Mucosa of descending colon (tissue), 3 donors: ENCODE data around the gene CNIH3. TPM values are rescaled to one million over a fixed set of nuclear protein-coding genes. Genes with fewer than 3 reads are reported as not detected.

Source experiments
- ATAC-seq: fragments of 200-7000 bp; cut with Tn5 transposase; one replicate; pipeline ENCODE4 v1.9.1; 2020; ENCODE audit warnings: mild to moderate bottlenecking, moderate library complexity
- DNase-seq, 3 donors: peaks; one replicate each; pipeline ENCODE4 v3.0.0-alpha.2; 2020
- H3K36me3 ChIP-seq: fragments of 200-600 bp; one replicate; pipeline ENCODE4 v1.8.0; 2021; ENCODE audit warnings: low read depth, mild to moderate bottlenecking
- H3K4me1 ChIP-seq: fragments of 200-600 bp; one replicate; pipeline ENCODE4 v1.8.0; 2021; ENCODE audit warnings: low read depth, mild to moderate bottlenecking
- H3K4me3 ChIP-seq: fragments of 200-600 bp; one replicate; pipeline ENCODE4 v1.8.0; 2021; ENCODE audit warnings: mild to moderate bottlenecking
- H3K9me3 ChIP-seq: fragments of 200-600 bp; one replicate; pipeline ENCODE4 v1.8.0; 2021; ENCODE audit warnings: mild to moderate bottlenecking
- intact Hi-C, 2 donors: fragments of 100-400 bp; cut with DNase I in 1 of 2; cut with micrococcal nuclease in 1 of 2; formaldehyde crosslinking; loops; one replicate each; pipeline versions ENCODE4 v1.11.0 to v1.11.1; 2022; cut with DNase I, micrococcal nuclease
- total RNA-seq, 3 donors: library from RNA; stranded (reverse); fragmentation: NEBNext Ultra II Directional in 2 of 3; extraction: Animal tissue kit (Norgen Biotek cat#: 25700) in 2 of 3; gene quantifications; one replicate each; pipeline versions ENCODE4 v1.2.1 to v1.2.4, GENCODE V29; 2021 to 2023
- TF ChIP-seq, protein P1 (sequence below): fragments of 200-600 bp; IDR thresholded peaks from one replicate; pipeline ENCODE4 v1.8.0; 2022; ENCODE audit warnings: antibody characterized with exemption, mild to moderate bottlenecking
- donor health status: DM: no; HTN: no; CAD: no; lungs with moderate emphysema.
- donor health status: DM: no; HTN: no; CAD: no.
- donor health status: DM: no; HTN: yes; CAD: no.

The CNIH3 gene
- total RNA-seq, 3 donors from 2014 or later: 1.0 to 2.5 (median 1.1) TPM

DNA sequence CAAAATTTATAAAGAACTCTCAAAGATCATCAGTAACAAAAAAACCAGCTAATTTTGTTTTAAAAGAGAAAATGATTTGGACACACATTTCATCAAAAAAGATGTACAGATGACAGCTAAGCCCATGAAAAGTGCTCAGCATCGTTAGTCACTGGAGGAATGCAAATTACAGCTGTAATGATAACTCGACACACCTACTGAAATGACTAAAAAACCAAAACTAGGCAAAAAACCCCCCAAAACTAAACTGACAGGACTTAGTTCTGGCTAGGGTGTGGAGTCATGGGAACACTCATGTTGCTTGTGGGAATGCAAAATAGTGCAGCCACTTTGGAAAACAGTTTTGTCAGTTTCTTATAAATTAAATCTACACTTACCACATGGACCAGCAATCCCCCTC lies 59.5 kb downstream of the CNIH3 start:
- H3K9me3 ChIP-seq: no peaks in the 10 kb centered on the region

DNA sequence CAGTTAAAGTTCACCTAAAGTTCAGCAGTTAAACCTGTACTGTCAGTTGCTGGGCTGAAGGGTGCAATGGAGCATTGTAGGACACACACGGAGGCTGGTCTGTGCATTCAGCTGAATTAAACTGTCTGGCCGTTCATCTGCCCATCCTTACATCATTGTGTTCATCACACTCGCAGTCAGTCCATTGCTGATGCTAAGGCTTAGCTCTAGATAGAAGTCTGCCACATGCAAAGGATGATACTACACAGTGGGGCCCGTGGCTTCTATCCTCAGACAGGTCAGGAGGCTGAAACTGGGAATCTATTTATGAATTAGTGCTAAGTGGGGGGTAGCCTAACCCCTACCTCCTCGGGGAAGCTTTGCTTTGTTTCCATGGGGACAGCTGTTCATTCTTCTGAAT lies 60.4 kb downstream of the CNIH3 start:
- ATAC-seq: no peak
- TF ChIP-seq, protein P1, sequence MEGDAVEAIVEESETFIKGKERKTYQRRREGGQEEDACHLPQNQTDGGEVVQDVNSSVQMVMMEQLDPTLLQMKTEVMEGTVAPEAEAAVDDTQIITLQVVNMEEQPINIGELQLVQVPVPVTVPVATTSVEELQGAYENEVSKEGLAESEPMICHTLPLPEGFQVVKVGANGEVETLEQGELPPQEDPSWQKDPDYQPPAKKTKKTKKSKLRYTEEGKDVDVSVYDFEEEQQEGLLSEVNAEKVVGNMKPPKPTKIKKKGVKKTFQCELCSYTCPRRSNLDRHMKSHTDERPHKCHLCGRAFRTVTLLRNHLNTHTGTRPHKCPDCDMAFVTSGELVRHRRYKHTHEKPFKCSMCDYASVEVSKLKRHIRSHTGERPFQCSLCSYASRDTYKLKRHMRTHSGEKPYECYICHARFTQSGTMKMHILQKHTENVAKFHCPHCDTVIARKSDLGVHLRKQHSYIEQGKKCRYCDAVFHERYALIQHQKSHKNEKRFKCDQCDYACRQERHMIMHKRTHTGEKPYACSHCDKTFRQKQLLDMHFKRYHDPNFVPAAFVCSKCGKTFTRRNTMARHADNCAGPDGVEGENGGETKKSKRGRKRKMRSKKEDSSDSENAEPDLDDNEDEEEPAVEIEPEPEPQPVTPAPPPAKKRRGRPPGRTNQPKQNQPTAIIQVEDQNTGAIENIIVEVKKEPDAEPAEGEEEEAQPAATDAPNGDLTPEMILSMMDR: no peak

More for the DNA sequence above, 59.5 kb downstream of the CNIH3 start:
- H3K36me3 ChIP-seq: no peaks in the 10 kb centered on the region
- DNase-seq: no peak
- TF ChIP-seq, protein P1: no peak
- no peak for ATAC-seq
- H3K4me1 ChIP-seq: no peaks in the 10 kb centered on the region
- intact Hi-C loops: loop anchor here in 1 of 2 donors (10.0 kb wide), 1 partner anchor 149 kb away; no protein-coding TSS in a partner anchor
- H3K4me3 ChIP-seq: no peak overlapping the region

DNA sequence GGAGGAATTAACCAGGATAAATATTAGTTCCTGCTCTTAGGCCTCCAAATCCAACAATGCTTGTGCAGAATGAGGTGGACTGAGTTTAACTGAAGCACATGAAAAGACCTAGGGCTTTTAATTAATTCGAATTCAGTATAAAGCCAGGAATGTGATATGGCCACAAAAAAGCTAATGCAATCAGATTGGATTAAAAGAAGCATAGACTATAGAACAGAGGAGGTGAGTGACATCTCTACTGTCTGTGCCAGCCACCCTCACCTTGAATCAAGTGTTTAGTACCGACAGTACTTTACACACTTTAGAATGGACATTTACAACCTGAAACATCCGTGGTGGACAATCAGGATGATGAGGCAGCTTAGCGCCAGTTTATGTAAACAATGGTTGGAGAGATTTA lies 62.1 kb downstream of the CNIH3 start:
- Histone ChIP-seq H3K9me3 (no peaks in the 10 kb centered on the region), H3K4me3 (no peak overlapping the region), H3K36me3 (no peaks in the 10 kb centered on the region), H3K4me1 (no peaks in the 10 kb centered on the region)
- DNase-seq: no peak
- no peak for ATAC-seq
- TF ChIP-seq, protein P1: no peak
- intact Hi-C loops: loop anchor here in 1 of 2 donors (10.0 kb wide), 1 partner anchor 147 kb away; no protein-coding TSS in a partner anchor

More for the DNA sequence above, 60.4 kb downstream of the CNIH3 start:
- Histone ChIP-seq H3K36me3 (no peaks in the 10 kb centered on the region), H3K4me3 (no peak overlapping the region), H3K4me1 (no peaks in the 10 kb centered on the region), H3K9me3 (no peaks in the 10 kb centered on the region)
- no peak for DNase-seq
- intact Hi-C loops: loop anchor here in 1 of 2 donors (10.0 kb wide), 1 partner anchor 148 kb away; no protein-coding TSS in a partner anchor

DNA sequence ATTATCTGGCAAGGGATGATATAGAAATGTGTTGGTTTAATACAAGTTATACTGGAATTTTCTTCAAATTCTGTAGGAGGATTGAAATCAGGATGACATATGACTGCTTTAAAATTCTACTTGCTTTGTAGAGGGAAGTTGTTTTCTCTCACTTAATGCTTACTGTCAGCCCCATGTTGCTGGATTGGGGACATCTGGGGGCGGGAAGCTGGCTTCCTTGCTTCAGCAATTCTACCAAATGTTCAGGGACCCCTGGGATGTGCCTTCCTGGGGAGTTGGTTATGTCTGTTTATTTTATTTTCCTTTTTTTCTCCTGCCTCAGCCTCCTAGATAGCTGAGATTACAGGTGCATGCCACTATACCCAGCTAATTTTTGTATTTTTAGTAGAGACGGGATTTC lies 63.5 kb downstream of the CNIH3 start:
- intact Hi-C loops: loop anchor here in 1 of 2 donors (10.0 kb wide), 1 partner anchor 145 kb away; no protein-coding TSS in a partner anchor
- no peaks in the 10 kb centered on the region for H3K36me3 ChIP-seq
- H3K4me1 ChIP-seq: no peaks in the 10 kb centered on the region
- no peak for DNase-seq
- no peak for ATAC-seq
- no peaks in the 10 kb centered on the region for H3K9me3 ChIP-seq
- TF ChIP-seq, protein P1: no peak
- no peak overlapping the region for H3K4me3 ChIP-seq

DNA sequence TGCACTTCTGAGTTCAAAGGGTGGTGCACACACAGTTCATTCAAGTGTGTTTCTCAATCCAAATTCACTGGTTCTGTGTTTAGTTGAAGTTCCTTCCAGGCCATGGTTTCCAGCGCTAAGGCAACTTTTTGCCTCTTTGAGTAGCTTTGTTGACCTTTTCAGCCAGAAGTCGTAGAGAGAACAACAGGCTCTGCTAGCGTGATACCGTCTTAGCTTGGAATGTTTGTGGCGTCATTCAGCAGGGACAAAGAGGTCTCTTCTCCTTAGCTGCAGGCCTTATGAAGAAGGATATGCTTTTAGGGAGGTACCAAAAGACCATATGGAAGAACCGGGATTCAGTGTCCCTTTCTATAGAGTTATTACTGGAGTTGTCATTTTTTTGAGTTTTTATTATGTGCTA lies 65.7 kb downstream of the CNIH3 start:
- no peak for ATAC-seq
- intact Hi-C loops: no loop called here
- TF ChIP-seq, protein P1: no peak
- Histone ChIP-seq H3K4me3 (no peak overlapping the region), H3K4me1 (no peaks in the 10 kb centered on the region), H3K36me3 (no peaks in the 10 kb centered on the region), H3K9me3 (no peaks in the 10 kb centered on the region)
- no peak for DNase-seq

DNA sequence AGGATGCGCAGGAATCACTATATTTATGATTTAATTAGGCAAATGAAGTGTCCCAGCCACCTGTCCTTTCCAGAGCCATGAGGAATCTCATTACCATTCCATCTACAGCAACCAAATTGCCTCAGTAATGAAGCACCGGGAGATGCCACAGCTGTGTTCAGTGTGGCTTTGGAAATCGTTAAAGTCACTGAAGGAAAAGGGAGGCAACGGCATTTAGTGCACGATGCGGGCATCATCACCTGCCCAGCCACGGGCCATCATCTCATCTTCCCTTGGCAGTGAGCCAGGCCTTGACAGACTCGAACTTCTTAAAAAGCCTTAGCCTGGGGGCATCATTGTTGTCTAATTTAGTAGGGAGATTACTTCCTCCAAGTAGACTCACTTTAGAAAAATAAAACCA lies 67.8 kb downstream of the CNIH3 start:
- intact Hi-C loops: no loop called here
- Histone ChIP-seq H3K9me3 (no peaks in the 10 kb centered on the region), H3K4me1 (no peaks in the 10 kb centered on the region), H3K4me3 (no peak overlapping the region), H3K36me3 (no peaks in the 10 kb centered on the region)
- TF ChIP-seq, protein P1: no peak
- no peak for ATAC-seq
- DNase-seq: no peak
